ENCODE data around the gene UBE2J2.

UBE2J2 gene

DNA sequence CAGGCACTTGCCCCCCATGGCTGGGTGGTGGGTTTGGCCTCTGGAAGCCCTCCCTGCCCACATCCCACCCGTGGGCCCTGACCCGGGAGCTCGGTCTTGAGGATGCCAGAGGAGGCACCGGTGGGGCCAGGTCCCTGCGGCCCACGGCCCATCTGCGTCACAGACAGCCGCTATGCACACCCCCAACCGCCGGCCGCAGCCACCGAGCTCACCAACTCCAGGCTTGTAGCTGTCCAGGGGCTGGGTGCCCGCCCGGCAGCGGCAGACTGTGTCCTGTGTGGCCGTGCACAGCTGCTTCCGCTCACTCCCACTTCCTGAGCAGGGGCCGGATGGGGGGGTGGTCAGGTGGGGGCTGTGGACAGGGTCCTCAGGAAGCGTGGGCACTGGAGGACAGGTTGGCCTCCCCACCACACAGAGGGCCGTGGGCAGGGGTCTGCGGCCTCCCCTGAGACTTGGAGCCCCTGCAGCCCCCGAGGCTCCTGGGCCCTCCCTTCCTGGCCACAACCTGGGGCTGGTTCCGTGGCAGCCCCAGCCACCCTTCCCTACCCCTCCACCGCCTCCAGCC lies 60.8 kb downstream of the UBE2J2 start:
- no peak overlapping the region for H3K4me2 ChIP-seq (ENCODE audit: low read length, poor library complexity, severe bottlenecking)

DNA sequence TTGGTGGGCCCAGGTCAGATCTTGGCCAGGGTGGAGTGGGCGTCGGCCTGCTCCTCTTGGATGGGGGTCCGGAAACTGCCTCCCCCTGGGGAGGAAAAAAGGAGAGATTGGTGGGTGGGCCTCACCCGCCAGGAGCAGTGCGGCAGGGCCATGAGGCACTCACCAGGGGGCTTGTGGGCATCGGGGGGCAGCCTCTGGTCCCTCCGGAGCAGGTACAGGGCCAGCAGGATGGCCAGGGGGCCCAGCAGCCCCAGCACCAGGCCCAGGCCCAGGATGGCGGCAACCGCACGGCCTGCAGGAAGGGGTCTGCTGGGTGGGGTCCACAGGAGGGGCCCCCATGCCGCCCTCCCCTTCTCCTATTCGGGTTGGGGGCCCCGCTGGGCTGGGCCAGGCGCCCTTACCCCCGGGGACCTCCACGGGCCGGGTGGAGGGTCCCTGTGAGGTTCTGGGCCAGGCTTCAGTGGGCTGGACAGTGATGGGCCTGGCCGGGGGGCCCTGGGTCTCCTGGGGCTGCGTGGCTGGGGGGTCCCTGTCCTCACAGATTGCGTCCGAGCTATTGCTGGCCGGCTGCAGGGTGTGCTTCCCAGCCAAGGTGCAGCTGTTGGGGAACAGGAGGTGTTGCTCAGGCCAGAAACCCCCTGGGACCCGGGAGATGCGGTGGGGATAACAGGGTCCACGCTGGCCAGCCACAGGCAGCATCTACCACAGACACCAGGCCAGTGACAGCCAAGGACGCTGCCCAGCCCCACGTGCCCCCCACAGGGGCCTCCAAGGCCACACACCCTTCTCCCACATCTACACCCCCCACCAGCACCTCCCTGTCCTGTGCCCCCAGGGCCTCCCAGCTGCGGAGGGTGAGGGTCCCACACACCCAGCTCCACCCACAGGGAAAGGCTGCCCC lies 61.9 kb downstream of the UBE2J2 start:
- peak overlapping the region; percentile 20 for H2BK15ac ChIP-seq (ENCODE audit: low read depth, poor library complexity, severe bottlenecking)

More for the DNA sequence above, 60.8 kb downstream of the UBE2J2 start:
- Histone ChIP-seq H2BK12ac (ENCODE audit: low read length in 2 of 2) (no peak overlapping the region), H2AFZ (ENCODE audit: low read depth, low read length) (no peak overlapping the region), H4K8ac (ENCODE audit: low read length) (no peak overlapping the region), H2BK120ac (ENCODE audit: low read depth, low read length) (no peak overlapping the region), H3K9me3 (ENCODE audit: control insufficient read depth, low read length) (no peaks in the 10 kb centered on the region), H3K23ac (ENCODE audit: low read length in 2 of 2) (peak overlapping the region in 1 of 2 experiments; percentile 18), H2BK15ac (ENCODE audit: low read depth, poor library complexity, severe bottlenecking) (no peak overlapping the region), H3K79me1 (replicated peaks; ENCODE audit: low read length, poor library complexity, severe bottlenecking) (peaks cover 15% of the 10 kb centered on the region), H3K18ac (ENCODE audit: low read depth in 1 of 2, low read length in 2 of 2) (no peak overlapping the region), H3K4me1 (ENCODE audit: control insufficient read depth, insufficient read depth, low read depth, low read length) (peaks cover 65% of the 10 kb centered on the region), H4K91ac (ENCODE audit: low read length) (no peak overlapping the region), H3K4ac (ENCODE audit: low read depth in 1 of 2, low read length in 2 of 2) (no peak overlapping the region), H3K14ac (ENCODE audit: low read length in 2 of 2) (no peak overlapping the region), H3K9ac (ENCODE audit: low read length) (no peak overlapping the region), H3K27ac (ENCODE audit: low read length, poor library complexity, severe bottlenecking) (no peak overlapping the region), H3K36me3 (ENCODE audit: control insufficient read depth in 1 of 2, insufficient read depth in 2 of 2, low read depth in 1 of 2, low read length in 2 of 2) (peaks cover 21 to 35% of the 10 kb centered on the region in 2 experiments), H3K27me3 (ENCODE audit: control insufficient read depth in 1 of 2, insufficient read depth in 1 of 2, low read length in 2 of 2) (peaks cover 0 to 4% of the 10 kb centered on the region in 2 experiments), H2AK5ac (ENCODE audit: low read length, severe bottlenecking) (no peak overlapping the region), H3K4me3 (ENCODE audit: insufficient read depth in 1 of 2, low read depth in 1 of 2, low read length in 2 of 2) (no peak overlapping the region), H2BK5ac (ENCODE audit: low read depth, low read length, poor library complexity, severe bottlenecking) (no peak overlapping the region)
- WGBS, result 90% methylated on average over 21 of the region's 24 CpGs
- DNase-seq, result no peak

DNA sequence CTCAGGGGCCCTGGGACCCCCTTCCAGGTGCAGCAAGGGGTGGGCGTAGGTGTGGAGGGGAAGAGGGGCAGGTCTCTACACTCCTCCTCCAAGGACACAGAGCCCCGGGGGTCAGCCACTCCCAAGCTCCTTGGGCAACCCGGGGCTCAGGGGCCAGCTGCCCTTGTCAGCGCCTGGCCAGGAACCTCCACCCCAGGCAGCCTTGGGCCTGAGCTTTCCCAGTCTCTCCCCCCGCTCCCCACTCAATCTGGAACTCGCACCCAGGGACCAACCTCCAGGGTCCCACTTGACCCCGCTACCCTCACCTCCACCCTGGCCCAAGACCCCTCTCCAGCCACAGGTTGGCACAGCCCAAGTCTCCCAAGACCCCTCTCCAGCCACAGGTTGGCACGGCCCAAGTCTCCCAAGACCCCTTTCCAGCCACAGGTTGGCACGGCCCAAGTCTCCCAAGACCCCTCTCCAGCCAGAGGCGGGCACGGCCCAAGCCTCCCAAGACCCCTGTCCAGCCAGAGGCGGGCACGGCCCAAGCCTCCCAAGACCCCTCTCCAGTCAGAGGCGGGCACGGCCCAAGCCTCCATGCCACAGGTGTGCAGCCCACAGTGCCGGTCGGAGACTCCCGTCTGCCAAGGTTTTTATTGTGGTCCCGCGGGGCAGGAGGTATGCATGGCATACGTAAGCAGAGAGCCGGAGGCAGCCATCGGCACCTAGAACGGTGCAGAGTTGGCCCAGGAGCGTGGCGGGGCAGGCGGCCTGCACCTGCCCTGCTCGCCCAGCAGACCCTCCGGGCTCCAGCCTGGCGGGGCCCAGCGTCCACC lies 62.7 kb downstream of the UBE2J2 start:
- Histone ChIP-seq H2AFZ (ENCODE audit: low read depth, low read length) (no peak overlapping the region), H3K4me2 (ENCODE audit: low read length, poor library complexity, severe bottlenecking) (no peak overlapping the region), H3K27ac (ENCODE audit: low read length, poor library complexity, severe bottlenecking) (no peak overlapping the region), H3K9ac (ENCODE audit: low read length) (no peak overlapping the region), H3K79me1 (replicated peaks; ENCODE audit: low read length, poor library complexity, severe bottlenecking) (peaks cover 6% of the 10 kb centered on the region), H3K18ac (ENCODE audit: low read depth in 1 of 2, low read length in 2 of 2) (no peak overlapping the region), H2BK15ac (ENCODE audit: low read depth, poor library complexity, severe bottlenecking) (no peak overlapping the region), H3K9me3 (ENCODE audit: control insufficient read depth, low read length) (no peaks in the 10 kb centered on the region), H4K91ac (ENCODE audit: low read length) (no peak overlapping the region), H3K23ac (ENCODE audit: low read length in 2 of 2) (no peak overlapping the region), H2AK5ac (ENCODE audit: low read length, severe bottlenecking) (no peak overlapping the region), H2BK12ac (ENCODE audit: low read length in 2 of 2) (no peak overlapping the region), H3K4ac (ENCODE audit: low read depth in 1 of 2, low read length in 2 of 2) (no peak overlapping the region), H2BK120ac (ENCODE audit: low read depth, low read length) (no peak overlapping the region), H3K27me3 (ENCODE audit: control insufficient read depth in 1 of 2, insufficient read depth in 1 of 2, low read length in 2 of 2) (peaks cover 0 to 21% of the 10 kb centered on the region in 2 experiments), H3K4me3 (ENCODE audit: insufficient read depth in 1 of 2, low read depth in 1 of 2, low read length in 2 of 2) (no peak overlapping the region), H3K4me1 (ENCODE audit: control insufficient read depth, insufficient read depth, low read depth, low read length) (peaks cover 67% of the 10 kb centered on the region), H3K14ac (ENCODE audit: low read length in 2 of 2) (no peak overlapping the region), H4K8ac (ENCODE audit: low read length) (no peak overlapping the region), H3K36me3 (ENCODE audit: control insufficient read depth in 1 of 2, insufficient read depth in 2 of 2, low read depth in 1 of 2, low read length in 2 of 2) (peaks cover 3 to 15% of the 10 kb centered on the region in 2 experiments), H2BK5ac (ENCODE audit: low read depth, low read length, poor library complexity, severe bottlenecking) (no peak overlapping the region)
- 94% methylated on average over 30 of the region's 31 CpGs for WGBS
- DNase-seq, result no peak

More for the DNA sequence above, 61.9 kb downstream of the UBE2J2 start:
- Histone ChIP-seq H3K4me1 (ENCODE audit: control insufficient read depth, insufficient read depth, low read depth, low read length) (peaks cover 66% of the 10 kb centered on the region), H2BK5ac (ENCODE audit: low read depth, low read length, poor library complexity, severe bottlenecking) (no peak overlapping the region), H2BK12ac (ENCODE audit: low read length in 2 of 2) (no peak overlapping the region), H3K14ac (ENCODE audit: low read length in 2 of 2) (no peak overlapping the region), H3K36me3 (ENCODE audit: control insufficient read depth in 1 of 2, insufficient read depth in 2 of 2, low read depth in 1 of 2, low read length in 2 of 2) (peaks cover 12 to 24% of the 10 kb centered on the region in 2 experiments), H3K23ac (ENCODE audit: low read length in 2 of 2) (no peak overlapping the region), H3K4ac (ENCODE audit: low read depth in 1 of 2, low read length in 2 of 2) (no peak overlapping the region), H3K9me3 (ENCODE audit: control insufficient read depth, low read length) (no peaks in the 10 kb centered on the region), H2AFZ (ENCODE audit: low read depth, low read length) (no peak overlapping the region), H4K91ac (ENCODE audit: low read length) (peak overlapping the region; percentile 21), H2BK120ac (ENCODE audit: low read depth, low read length) (no peak overlapping the region), H3K4me3 (ENCODE audit: insufficient read depth in 1 of 2, low read depth in 1 of 2, low read length in 2 of 2) (no peak overlapping the region), H3K18ac (ENCODE audit: low read depth in 1 of 2, low read length in 2 of 2) (no peak overlapping the region), H2AK5ac (ENCODE audit: low read length, severe bottlenecking) (no peak overlapping the region), H3K27me3 (ENCODE audit: control insufficient read depth in 1 of 2, insufficient read depth in 1 of 2, low read length in 2 of 2) (peaks cover 0 to 13% of the 10 kb centered on the region in 2 experiments), H4K8ac (ENCODE audit: low read length) (no peak overlapping the region), H3K9ac (ENCODE audit: low read length) (no peak overlapping the region), H3K27ac (ENCODE audit: low read length, poor library complexity, severe bottlenecking) (no peak overlapping the region), H3K79me1 (replicated peaks; ENCODE audit: low read length, poor library complexity, severe bottlenecking) (peaks cover 12% of the 10 kb centered on the region), H3K4me2 (ENCODE audit: low read length, poor library complexity, severe bottlenecking) (no peak overlapping the region)
- DNase-seq, result no peak
- WGBS, result 92% methylated on average over 28 of the region's 28 CpGs
